ENCODE measurements around the gene SLX4IP.

The SLX4IP gene

GRCh38 chr20:10497283-10497682 is 62.2 kb downstream of the SLX4IP start:
- no peak for DNase-seq (ENCODE audit: low spot score)

DNA sequence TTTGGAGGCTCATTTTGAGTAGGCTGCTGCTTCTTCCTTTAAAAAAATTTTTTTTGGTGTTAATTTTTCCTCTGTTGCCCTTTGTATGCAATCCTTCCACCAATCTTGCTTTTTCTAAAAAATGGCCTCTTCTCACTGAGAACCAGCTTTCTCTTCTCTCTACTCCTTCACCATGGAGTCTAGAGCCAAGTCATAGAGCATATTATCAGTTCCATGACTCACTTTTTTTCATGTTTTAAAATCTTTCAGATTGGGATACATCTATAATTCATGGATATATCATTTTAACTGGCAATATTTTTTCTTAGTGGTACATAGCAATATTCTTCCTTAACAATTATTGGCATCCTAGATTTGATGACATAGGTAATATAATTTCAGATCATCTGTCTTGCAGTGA is 62.7 kb downstream of the SLX4IP start:
- no peak for DNase-seq (ENCODE audit: low spot score)

GRCh38 chr20:10498200-10498599 is 63.1 kb downstream of the SLX4IP start:
- DNase-seq (ENCODE audit: low spot score): no peak

DNA sequence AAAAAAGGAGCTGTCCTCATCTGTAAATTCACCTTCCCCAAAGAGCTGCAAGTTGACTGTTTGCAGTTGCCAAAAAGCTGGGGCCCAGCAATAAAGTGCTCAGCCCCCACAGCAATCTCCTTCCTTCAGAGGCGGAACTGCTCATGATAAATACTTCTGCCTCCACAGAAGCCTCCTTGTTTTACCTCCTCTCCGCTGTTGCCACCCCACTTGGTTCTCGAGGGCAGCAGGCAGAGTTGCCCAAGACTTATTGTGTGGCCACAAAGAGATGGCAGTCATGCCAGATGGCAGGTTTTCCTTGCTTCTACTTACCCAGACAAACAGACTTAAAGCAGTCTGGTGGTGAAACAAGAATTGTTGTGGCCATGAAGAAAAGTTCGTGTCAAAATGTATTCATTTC is 66.3 kb downstream of the SLX4IP start:
- DNase-seq (ENCODE audit: low spot score): no peak

DNA sequence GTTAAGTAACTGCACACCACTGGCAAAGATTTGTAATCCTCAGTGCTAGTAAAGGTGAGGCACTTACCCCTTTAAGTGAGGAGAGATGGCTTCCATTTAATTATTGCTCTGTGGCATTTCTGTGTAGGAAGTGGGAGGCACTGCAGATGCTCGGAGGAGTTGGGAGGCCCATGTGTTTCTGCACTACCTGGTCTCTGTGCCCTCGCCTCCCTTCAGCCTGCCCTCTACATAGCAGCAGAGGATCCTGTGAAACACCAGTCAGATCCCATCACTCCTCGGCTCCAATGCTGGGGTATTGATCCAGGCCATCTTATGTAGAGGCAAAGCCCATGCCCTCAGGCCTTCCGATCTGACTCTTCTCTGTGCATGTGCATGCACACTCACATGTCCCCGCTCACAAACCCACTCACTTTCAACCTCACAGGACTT is 67.0 kb downstream of the SLX4IP start:
- DNase-seq (ENCODE audit: low spot score): no peak

DNA sequence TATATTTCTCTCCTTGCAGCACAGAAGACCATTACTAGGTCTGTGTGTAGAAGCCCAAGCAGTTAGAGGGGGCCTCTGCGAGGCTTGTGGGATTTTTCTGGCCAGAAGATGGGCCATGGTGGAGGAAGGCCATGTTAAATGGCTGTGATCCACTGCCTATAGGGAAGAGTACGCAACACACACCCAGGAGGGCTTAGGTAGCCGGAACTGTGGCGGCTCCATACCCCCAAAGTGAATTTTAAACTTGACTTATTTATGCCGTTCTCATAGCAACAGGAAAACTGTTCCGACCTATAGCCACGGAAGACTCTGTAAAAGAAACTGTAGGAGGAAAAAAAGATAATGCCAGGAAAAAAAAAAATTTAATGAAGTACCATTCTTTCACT is 69.5 kb downstream of the SLX4IP start:
- DNase-seq (ENCODE audit: low spot score): no peak

- DNase-seq (ENCODE audit: low spot score): no peak
Observed at GRCh38 chr20:10504994-10505730, 70.1 kb downstream of the SLX4IP start.

DNA sequence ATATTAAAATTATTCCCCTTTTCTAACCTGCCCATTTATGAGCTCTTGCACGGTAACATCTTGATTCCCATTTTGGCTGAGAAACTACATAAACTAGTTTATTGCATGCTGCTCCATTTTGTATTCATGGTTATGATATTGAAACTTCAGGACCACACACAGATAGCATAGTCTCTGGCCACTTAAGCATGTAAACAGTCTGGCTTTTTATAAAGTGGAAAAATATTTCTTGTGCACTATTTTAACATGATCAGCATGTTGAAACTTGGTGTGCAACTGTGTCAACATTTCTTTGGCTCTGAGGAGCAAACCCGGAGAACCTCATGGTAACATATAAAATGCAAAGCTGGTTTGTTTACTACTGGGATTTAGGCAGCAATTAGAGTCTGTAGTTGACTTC is 70.7 kb downstream of the SLX4IP start:
- no peak for DNase-seq (ENCODE audit: low spot score)

DNA sequence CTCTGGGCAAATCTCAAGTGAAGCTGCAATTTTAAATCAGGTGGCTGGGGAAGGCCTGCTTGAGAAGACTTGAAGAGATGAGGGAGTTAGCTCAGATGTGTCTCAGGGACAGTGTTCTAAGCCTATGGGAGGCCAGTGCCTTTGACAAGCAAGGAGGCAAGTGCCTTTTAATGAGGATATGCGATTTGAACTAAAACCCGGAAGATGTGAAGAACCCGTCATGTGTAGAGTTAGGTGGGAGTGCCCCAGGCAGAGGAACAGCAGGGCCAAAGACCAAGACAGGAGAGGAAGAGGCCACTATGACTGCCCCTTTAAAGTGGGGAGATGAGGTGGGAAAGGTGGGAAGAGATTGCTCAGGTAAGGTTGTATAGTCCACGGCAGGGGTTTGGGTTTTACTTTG is 71.9 kb downstream of the SLX4IP start:
- no peak for DNase-seq (ENCODE audit: low spot score)

GRCh38 chr20:10508060-10508459 is 73.0 kb downstream of the SLX4IP start:
- DNase-seq (ENCODE audit: low spot score): no peak

DNA sequence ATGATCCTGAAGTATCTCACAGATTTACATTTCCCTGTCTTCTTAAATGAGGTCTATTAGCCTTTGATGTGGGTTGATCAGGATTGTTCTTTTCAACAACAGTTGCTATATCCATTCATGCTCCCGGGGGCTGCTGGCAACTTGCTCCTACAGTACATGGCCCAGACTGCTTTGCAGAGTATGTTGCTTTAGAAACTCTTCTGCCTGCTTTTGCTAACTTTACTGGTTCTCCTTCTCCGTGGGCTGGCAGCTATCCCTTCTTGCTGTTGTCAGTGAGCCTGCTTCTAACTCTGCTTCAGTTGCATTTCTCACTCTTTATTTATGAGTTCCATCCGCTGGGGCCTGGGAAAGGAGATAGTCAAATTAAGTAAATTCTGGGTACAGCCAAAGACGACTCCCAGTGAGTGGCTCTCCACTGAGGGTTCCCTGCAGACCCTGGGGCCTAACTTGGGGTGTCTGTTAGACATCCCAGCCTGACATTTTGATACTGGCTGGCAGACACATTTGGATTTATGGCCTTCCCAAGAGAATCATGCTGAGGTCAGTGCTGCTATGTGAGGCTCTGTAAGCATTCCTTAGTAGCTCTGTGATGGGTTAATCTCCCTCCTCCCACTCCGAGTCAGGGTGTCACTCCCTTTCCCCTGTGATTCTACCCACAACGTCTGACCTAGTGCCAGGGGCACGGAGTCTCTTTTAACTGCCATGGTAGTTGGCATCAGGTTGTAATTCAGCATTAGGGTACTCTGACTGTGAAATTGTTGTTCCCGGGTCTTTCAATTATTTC is 73.6 kb downstream of the SLX4IP start:
- no peak for DNase-seq (ENCODE audit: low spot score)

GRCh38 chr20:10509376-10509775 is 74.3 kb downstream of the SLX4IP start:
- no peak for DNase-seq (ENCODE audit: low spot score)

DNA sequence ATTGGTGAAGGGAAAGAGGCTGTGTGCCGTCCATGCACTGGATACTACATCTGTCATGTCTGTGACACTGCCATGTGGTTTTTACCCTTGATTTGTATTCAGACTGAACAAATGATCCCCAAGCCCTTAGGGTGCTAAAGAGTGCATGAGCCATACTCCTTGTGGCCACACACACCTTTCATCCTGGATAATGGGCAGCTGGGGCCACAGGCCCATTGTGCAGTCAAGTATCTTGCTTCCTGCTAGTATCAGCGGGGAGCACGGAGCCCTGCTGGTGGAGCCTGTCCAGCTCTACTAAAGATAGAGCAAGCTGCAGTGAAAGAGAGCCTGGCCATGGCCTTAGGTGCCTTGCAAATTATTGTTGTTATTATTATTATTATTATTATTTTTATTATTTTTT is 75.1 kb downstream of the SLX4IP start:
- DNase-seq (ENCODE audit: low spot score): no peak

GRCh38 chr20:10511170-10511508 is 76.0 kb downstream of the SLX4IP start:
- no peak for DNase-seq (ENCODE audit: low spot score)

DNA sequence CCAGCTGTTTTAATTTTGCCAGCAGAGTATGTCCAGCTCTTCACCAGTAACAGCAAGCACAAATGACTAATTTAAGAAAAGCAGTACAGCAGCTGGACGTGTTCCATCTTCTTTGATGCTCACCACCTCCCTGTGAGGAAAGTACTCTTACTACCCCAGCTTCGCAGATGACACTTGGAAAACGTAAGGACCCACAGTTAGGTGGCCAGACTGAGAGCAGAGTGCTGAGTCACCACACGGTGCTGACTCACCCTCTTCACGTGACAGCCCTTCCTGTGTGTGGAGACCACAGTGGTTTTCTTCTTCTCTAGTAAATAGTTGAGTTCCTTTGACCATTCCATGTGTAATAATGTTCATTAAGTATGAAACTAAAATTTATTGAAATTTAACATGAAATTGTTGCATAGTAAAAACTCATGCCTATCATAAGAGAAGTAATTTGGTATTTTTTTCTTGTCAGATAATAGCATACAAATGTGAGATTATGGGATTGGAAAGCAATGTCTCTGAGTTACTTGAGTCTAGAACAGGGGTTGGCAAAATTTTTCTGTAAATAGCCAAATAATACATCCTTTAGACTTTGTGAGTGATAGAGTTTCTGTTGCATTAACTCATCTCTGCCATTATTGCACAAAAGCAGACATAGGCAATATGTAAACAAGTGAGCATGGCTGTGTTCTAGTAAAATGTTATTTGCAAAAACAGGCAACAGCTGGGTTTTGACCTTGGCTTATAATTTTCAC is 76.6 kb downstream of the SLX4IP start:
- DNase-seq (ENCODE audit: low spot score): no peak

GRCh38 chr20:10513061-10513460 is 78.0 kb downstream of the SLX4IP start:
- DNase-seq (ENCODE audit: low spot score): no peak

DNA sequence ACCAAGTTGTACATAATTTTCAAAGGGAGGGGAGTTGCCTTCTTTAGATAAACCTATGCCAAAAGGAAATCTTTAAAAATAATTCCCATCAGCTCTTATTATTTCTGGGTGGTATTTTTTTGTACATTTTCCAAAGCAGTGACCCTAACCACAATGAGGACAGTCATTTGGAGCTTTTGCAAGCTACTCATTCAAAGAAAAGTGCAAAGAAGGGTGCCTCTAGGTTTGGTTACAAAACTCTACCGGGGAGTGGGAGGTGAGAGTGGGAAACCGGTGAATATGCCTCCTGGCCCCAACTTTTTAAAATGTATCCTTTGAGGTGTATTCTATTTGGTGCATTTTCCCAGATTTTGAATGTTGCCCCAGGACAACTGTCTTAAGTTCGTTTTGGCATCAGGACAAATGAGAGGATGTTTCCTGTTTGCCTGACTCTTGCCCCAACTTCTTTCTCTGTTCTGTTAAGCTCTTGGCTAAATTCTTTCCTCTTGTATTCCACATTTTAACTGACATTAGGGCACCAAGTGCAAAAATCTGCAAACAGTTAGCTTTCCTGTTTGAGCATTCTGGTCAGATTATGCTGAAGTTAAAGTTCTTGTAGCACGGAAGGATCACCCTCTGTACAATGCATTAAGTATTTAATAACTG is 78.9 kb downstream of the SLX4IP start:
- DNase-seq (ENCODE audit: low spot score): no peak

DNA sequence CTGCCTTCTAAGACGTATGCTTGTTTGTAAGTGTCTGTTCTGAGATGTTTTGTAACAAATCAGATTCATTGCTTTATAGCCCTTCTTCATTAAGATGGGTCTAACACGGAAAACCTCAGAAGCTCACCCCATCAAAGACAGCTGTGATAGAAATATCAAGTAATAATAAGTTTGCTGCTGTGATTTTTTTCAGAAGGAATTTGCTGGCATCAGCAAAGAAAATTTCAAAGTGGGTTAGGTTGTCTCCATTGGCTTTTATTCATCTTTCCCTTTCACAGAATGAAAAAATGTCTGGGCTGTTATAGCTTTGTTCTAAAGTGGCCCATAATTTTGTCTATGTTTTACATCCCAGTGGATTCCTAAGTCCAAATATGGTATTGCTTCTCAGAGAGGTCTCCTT is 81.4 kb downstream of the SLX4IP start:
- no peak for DNase-seq (ENCODE audit: low spot score)

GRCh38 chr20:10519361-10520046 is 84.4 kb downstream of the SLX4IP start:
- no peak for DNase-seq (ENCODE audit: low spot score)

DNA sequence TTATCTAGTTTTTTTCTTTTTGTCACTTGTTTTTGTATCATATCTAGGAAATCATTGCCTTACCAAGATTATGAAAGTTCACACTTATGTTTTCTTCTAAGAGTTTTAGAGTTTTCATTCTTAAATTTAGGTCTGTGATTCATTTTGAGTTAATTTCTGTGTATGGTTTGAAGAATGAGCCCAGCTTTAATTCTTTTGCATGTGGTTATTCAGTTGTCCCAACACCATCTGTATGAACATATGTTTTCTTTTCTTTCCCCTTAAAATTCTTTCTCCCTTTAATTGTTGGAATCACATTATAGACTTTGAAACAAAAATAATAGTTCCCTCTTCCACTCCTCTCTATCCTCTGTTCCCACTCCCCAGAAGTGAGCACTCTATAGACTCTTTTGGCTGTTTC is 85.4 kb downstream of the SLX4IP start:
- DNase-seq (ENCODE audit: low spot score): no peak

- DNase-seq (ENCODE audit: low spot score): no peak
Observed at GRCh38 chr20:10521068-10521831, 86.1 kb downstream of the SLX4IP start.
